ENCODE results near the gene HAUS3. TPM values are rescaled to one million over a fixed set of nuclear protein-coding genes. Genes with fewer than 3 reads are reported as not detected.

The HAUS3 gene
- total and polyA plus RNA-seq, 7 donors, result 4.2 to 16.1 (median 5.3) TPM

DNA sequence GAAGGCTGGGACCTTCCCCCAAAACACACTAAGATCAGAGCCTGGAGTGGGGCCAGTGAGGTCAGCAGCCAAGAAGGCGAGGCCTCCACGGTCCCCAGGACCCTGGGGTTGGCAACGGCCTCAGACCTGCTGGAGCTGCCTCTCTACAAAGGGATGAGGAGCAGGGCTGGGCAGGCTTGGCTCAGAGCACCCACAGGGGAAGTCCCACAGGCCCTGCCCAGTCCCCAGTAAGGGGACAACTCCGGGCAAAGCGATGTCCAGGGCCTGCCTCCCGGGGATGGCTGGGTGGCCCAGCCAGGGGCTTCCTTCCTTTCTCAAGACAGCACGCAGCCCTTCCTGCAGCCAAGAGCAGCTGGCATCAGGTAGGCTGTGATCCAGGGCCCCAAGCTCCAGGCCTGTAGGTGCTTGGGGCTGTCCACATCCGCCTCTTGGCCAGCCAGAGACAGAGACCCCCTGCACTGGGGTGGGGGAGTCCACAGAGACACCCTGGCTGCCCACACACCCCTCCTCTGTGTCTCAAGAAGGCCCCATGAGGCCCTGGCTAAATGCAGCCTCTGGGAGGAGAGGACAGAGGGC lies 14.3 kb upstream of the HAUS3 start:
- Histone ChIP-seq H3K27me3 (ENCODE audit: insufficient read depth in 3 of 3, low read length in 2 of 3) (no peaks in the 10 kb centered on the region), H3K4me1 (peaks cover 60% of the 10 kb centered on the region), H3K9me3 (no peaks in the 10 kb centered on the region), H3K27ac (peak overlapping the region; percentile 60), H3K4me3 (no peak overlapping the region), H3K36me3 (ENCODE audit: insufficient read depth in 1 of 2, low read depth in 1 of 2) (peaks cover 0 to 64% of the 10 kb centered on the region in 2 donors)
- DNase-seq (peak; percentile 59 to 79), ATAC-seq (peak in 2 of 4 donors; percentile 32 to 41)
- intact Hi-C loops (cut with DNase I), result no loop called here
- WGBS, 3 donors, result 23 to 30% (median 29%) methylated on average over 6 to 8 of the region's 8 CpGs
- TF ChIP-seq, protein P1, sequence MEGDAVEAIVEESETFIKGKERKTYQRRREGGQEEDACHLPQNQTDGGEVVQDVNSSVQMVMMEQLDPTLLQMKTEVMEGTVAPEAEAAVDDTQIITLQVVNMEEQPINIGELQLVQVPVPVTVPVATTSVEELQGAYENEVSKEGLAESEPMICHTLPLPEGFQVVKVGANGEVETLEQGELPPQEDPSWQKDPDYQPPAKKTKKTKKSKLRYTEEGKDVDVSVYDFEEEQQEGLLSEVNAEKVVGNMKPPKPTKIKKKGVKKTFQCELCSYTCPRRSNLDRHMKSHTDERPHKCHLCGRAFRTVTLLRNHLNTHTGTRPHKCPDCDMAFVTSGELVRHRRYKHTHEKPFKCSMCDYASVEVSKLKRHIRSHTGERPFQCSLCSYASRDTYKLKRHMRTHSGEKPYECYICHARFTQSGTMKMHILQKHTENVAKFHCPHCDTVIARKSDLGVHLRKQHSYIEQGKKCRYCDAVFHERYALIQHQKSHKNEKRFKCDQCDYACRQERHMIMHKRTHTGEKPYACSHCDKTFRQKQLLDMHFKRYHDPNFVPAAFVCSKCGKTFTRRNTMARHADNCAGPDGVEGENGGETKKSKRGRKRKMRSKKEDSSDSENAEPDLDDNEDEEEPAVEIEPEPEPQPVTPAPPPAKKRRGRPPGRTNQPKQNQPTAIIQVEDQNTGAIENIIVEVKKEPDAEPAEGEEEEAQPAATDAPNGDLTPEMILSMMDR (IDR thresholded peaks at IDR 0.05), result no peak

DNA sequence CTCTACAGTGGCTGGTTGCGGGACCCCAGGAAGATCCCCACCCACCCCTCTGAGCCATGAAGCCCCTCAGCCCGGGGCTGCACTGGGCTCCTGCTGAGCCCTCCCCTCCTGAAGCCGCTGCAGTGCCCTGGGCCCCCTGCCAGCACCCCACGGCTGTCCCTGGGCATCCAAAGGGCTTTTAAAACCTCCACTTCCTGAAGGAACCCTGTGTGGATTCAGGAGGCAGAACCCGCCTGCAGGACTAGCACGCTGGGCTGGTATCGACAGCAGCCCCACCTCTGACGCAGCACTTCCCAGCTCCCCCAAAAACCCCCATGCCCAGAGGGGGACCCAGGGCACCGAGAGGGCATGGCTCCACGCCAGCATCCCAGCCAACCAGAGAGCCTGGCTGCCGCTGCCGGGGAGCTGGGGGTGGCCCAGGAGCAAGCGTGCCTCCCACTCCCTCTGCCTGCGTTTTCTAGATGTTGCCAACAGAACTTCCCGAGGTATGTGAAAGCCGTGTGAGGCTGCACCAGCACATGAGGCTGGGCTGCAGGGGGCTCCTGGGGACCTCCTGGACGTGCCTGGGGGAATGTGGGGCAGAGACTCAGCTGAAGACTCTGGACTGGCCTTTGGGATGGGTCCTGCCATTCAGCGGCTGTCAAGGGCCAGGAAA lies 13.7 kb upstream of the HAUS3 start:
- WGBS, 3 donors, result 23 to 37% (median 28%) methylated on average over 18 of the region's 18 CpGs

DNA sequence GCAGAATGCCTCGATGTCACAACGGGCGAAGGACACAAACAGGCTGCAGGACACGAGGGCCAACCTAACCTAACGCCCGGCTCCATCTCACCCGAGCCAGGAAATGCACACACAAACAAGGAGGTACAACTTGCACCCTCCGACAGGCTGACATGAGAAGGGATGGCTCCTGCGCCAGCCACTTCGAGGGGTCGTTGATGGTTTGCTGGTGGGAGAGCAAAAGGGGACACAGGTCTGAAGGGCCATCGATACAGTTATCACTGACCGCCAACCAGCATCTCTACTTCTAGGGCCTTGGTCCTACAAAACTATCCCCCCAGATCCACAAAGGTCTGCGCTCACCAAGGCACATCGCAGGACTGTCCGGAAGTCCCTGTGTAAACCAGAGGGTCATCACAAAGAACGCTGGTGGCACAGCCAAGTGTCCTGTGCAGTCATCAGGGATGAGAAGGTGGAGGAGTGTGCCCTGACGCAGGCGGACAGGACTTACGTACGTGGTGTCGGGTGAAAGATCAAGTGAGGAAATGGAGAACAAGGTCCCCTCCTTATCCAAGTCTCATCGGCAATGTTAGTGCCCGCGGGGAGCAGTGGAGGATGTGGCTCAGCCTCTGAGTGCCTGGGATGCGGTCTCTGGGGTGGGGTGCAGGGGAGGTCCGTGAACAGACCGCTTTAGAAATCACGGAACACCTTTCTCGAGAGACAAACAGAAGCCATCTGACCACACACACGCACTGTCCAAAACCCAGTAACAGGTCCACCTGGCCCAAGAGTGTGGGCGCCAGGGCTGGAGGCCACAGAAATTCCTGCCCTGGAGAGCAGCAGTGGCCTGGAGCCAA lies 13.0 kb upstream of the HAUS3 start:
- no peak overlapping the region for H3K4me3 ChIP-seq
- H3K4me1 ChIP-seq, result peaks cover 52% of the 10 kb centered on the region
- H3K27me3 ChIP-seq (ENCODE audit: insufficient read depth in 3 of 3, low read length in 2 of 3), result no peaks in the 10 kb centered on the region
- peaks cover 0 to 78% of the 10 kb centered on the region in 2 donors for H3K36me3 ChIP-seq (ENCODE audit: insufficient read depth in 1 of 2, low read depth in 1 of 2)
- H3K27ac ChIP-seq, result peak overlapping the region; percentile 39
- TF ChIP-seq, protein P1 (IDR thresholded peaks at IDR 0.05), result no peak
- 74 to 83% (median 75%) methylated on average over 32 of the region's 32 CpGs for WGBS, 3 donors
- H3K9me3 ChIP-seq, result no peaks in the 10 kb centered on the region
- intact Hi-C loops (cut with DNase I), result no loop called here
- ATAC-seq (peak in 2 of 4 donors; percentile 2 to 3), DNase-seq (peak in 1 of 2 donors; percentile 47)

More for the DNA sequence above, 13.7 kb upstream of the HAUS3 start:
- Histone ChIP-seq H3K27ac (peak overlapping the region; percentile 60), H3K27me3 (ENCODE audit: insufficient read depth in 3 of 3, low read length in 2 of 3) (no peaks in the 10 kb centered on the region), H3K9me3 (no peaks in the 10 kb centered on the region), H3K4me3 (no peak overlapping the region), H3K36me3 (ENCODE audit: insufficient read depth in 1 of 2, low read depth in 1 of 2) (peaks cover 0 to 71% of the 10 kb centered on the region in 2 donors), H3K4me1 (peaks cover 59% of the 10 kb centered on the region)
- ATAC-seq (peak in 2 of 4 donors; percentile 10 to 33), DNase-seq (peak; percentile 25 to 64)
- intact Hi-C loops (cut with DNase I), result no loop called here
- TF ChIP-seq, protein P1 (IDR thresholded peaks at IDR 0.05), result no peak

DNA sequence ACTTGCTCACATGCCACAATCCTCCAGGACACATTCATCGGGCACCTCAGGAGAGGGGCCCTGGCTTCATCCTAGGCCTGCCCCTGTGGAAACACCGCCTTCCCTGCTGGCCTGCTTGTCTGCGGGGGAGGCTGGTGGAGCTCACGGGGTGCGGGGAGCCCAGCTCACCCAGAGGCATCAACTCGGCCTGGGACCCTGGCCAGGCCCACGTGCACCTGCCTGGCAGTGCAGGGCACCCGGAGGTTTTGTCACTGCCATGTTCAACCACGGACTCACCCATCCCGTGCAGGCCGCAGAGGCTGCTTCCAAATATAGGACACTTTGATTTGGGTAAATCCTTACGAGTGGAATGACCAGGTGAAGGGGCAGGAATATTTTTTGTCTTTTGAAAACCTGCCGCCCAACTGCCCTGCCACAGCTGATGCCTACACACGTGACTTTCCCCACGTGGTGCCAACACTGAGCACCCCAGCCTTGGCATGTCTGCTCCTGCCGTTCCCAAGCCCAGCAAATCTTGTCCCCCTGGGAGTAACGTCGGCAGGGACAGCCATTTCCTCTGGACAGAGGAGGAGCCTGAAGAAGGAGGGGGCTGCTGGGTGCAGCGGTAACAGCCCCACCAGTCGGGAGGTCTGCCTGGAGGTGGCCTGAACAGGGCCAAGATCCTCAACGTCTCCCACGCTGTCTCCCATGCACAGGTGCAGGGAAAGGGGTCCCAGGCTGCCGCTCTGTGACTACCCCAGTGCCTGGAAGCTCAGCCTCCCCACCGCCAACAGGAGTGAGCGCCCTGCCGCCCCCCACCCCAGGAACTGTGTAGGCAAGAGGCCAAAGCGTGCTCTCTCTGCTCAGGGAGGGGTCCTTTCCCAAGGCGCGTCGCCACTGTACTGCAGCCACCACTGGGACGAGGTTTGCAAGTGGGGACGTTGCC lies 11.5 kb upstream of the HAUS3 start:
- Histone ChIP-seq H3K27me3 (ENCODE audit: insufficient read depth in 3 of 3, low read length in 2 of 3) (no peaks in the 10 kb centered on the region), H3K27ac (peak overlapping the region; percentile 30), H3K9me3 (no peaks in the 10 kb centered on the region), H3K4me1 (peaks cover 38% of the 10 kb centered on the region), H3K36me3 (ENCODE audit: insufficient read depth in 1 of 2, low read depth in 1 of 2) (peaks cover 0 to 83% of the 10 kb centered on the region in 2 donors), H3K4me3 (no peak overlapping the region)
- intact Hi-C loops (cut with DNase I), result no loop called here
- WGBS, 3 donors, result 59 to 73% (median 61%) methylated on average over 32 of the region's 32 CpGs
- TF ChIP-seq, protein P1 (IDR thresholded peaks at IDR 0.05), result no peak
- ATAC-seq, result no peak
- DNase-seq, result peak; percentile 9 to 49

Measured in psoas muscle (tissue), 8 donors.